H1 (cell line): ENCODE measurements around the gene TMCC1. TPM values are rescaled to one million over a fixed set of nuclear protein-coding genes. Genes with fewer than 3 reads are reported as not detected.

Experiments used
- CTCF ChIA-PET: fragments of 300-600 bp; sonication (Branson Sonifier 250); formaldehyde crosslinking; loops from one replicate; lab custom pipeline; 2021; ENCODE audit not compliant: partially characterized antibody; lab: Charles Lee
- POLR2A ChIA-PET: fragments of 300-600 bp; sonication (Branson Sonifier 250); formaldehyde crosslinking; loops from one replicate; lab custom pipeline; 2021; ENCODE audit warnings: inconsistent platforms; ENCODE audit not compliant: partially characterized antibody; lab: Charles Lee
- DNase-seq, 2 experiments: peaks; one replicate each; pipeline versions ENCODE4 v3.0.0 to v3.0.0-alpha.2; 2010 to 2022; ENCODE audit warnings: low spot score in 2 of 2, low read depth in 1 of 2, mixed read lengths in 1 of 2
- FAIRE-seq: peaks from 2 replicates; lab custom pipeline; 2011; peaks lifted over from hg19 to GRCh38; lab: Jason Lieb, UNC
- H2AFZ ChIP-seq: 2 replicates; pipeline ENCODE4 v1.8.1; 2012; ENCODE audit warnings: low read length, inconsistent platforms
- H2AK5ac ChIP-seq: 2 replicates; pipeline ENCODE4 v1.6.1; 2013; ENCODE audit warnings: low read depth, low read length
- H2BK120ac ChIP-seq: replicated peaks from 2 replicates; pipeline ENCODE3; 2013; ENCODE audit warnings: low read depth, low read length, inconsistent platforms
- H2BK12ac ChIP-seq: 2 replicates; pipeline ENCODE4 v1.6.1; 2013; ENCODE audit warnings: low read depth, low read length
- H2BK15ac ChIP-seq: 2 replicates; pipeline ENCODE4 v1.6.1; 2013; ENCODE audit warnings: low read length
- H2BK20ac ChIP-seq: 2 replicates; pipeline ENCODE4 v1.6.1; 2013; ENCODE audit warnings: low read length
- H2BK5ac ChIP-seq: 2 replicates; pipeline ENCODE4 v1.6.1; 2013; ENCODE audit warnings: low read depth, low read length
- H3K14ac ChIP-seq: 2 replicates; pipeline ENCODE4 v1.6.1; 2013; ENCODE audit warnings: inconsistent platforms; ENCODE audit not compliant: insufficient read length
- H3K18ac ChIP-seq: 2 replicates; pipeline ENCODE4 v1.6.1; 2013; ENCODE audit warnings: low read length; ENCODE audit errors: extremely low read depth
- H3K23ac ChIP-seq: 2 replicates; pipeline ENCODE4 v1.6.1; 2013; ENCODE audit warnings: inconsistent platforms; ENCODE audit not compliant: insufficient read length
- H3K23me2 ChIP-seq: 2 replicates; pipeline ENCODE4 v1.6.1; 2013; ENCODE audit warnings: low read depth, low read length
- H3K27ac ChIP-seq: 2 replicates; pipeline ENCODE4 v1.6.1; 2011; ENCODE audit warnings: low read depth, low read length, inconsistent platforms
- H3K27me3 ChIP-seq, 4 experiments: replicated peaks in 1 of 4; 1 replicate in 1 of 4; 2 replicates in 3 of 4; pipeline versions ENCODE4 v1.6.1 to v1.8.1; 2011 to 2013; ENCODE audit warnings: low read length in 3 of 4, mild to moderate bottlenecking in 3 of 4, inconsistent platforms in 2 of 4, mixed read lengths in 2 of 4, moderate library complexity in 1 of 4; ENCODE audit not compliant: control insufficient read depth in 3 of 4, insufficient read depth in 3 of 4; ENCODE audit errors: extremely low read depth in 1 of 4
- H3K36me3 ChIP-seq, 4 experiments: 2 replicates each; pipeline versions ENCODE4 v1.6.1 to v1.8.1; 2011 to 2013; ENCODE audit warnings: mild to moderate bottlenecking in 4 of 4, low read length in 3 of 4, moderate library complexity in 2 of 4, control low read depth in 1 of 4, inconsistent platforms in 1 of 4; ENCODE audit not compliant: insufficient read depth in 4 of 4, control insufficient read depth in 2 of 4
- H3K4ac ChIP-seq: replicated peaks from 2 replicates; pipeline ENCODE3; 2013; ENCODE audit warnings: low read length, low read depth, mixed read lengths, inconsistent platforms; ENCODE audit not compliant: insufficient read length
- H3K4me1 ChIP-seq, 4 experiments: replicated peaks in 1 of 4; 1 replicate in 1 of 4; 2 replicates in 3 of 4; pipeline versions ENCODE4 v1.6.1 to v1.8.1; 2011 to 2013; ENCODE audit warnings: low read length in 3 of 4, inconsistent platforms in 2 of 4, mixed read lengths in 1 of 4; ENCODE audit not compliant: insufficient read depth in 4 of 4, control insufficient read depth in 3 of 4
- H3K4me2 ChIP-seq, 2 experiments: 2 replicates each; pipeline versions ENCODE4 v1.6.1 to v1.8.1; 2011 to 2013; ENCODE audit warnings: low read depth in 2 of 2, low read length in 2 of 2, control low read depth in 1 of 2, inconsistent platforms in 1 of 2, mild to moderate bottlenecking in 1 of 2; ENCODE audit not compliant: insufficient read depth in 1 of 2
- H3K4me3 ChIP-seq, 4 experiments: fragments of 200-600, 300-600 bp in 1 of 4; sonication (generic), shearing (Covaris generic), sonication (Bioruptor Twin) in 1 of 4; 2 replicates each; pipeline versions ENCODE4 v1.5.1 to v1.8.1; 2011 to 2016; ENCODE audit warnings: low read length in 4 of 4, low read depth in 3 of 4, control low read depth in 2 of 4, inconsistent platforms in 2 of 4, mild to moderate bottlenecking in 2 of 4, mixed read lengths in 1 of 4, moderate library complexity in 1 of 4; ENCODE audit not compliant: insufficient read depth in 2 of 4; ENCODE audit errors: extremely low read depth in 1 of 4
- H3K56ac ChIP-seq: replicated peaks from 2 replicates; pipeline ENCODE3; 2013; ENCODE audit warnings: low read depth, mild to moderate bottlenecking, mixed read lengths, low read length, inconsistent platforms; ENCODE audit not compliant: insufficient read length
- H3K79me1 ChIP-seq: 2 replicates; pipeline ENCODE4 v1.6.1; 2013; ENCODE audit warnings: low read depth, low read length, control low read depth
- H3K79me2 ChIP-seq, 2 experiments: 2 replicates each; pipeline versions ENCODE4 v1.6.1 to v1.8.1; 2012 to 2013; ENCODE audit warnings: low read length in 2 of 2, mild to moderate bottlenecking in 2 of 2, inconsistent platforms in 1 of 2; ENCODE audit not compliant: insufficient read depth in 2 of 2, control insufficient read depth in 1 of 2
- H3K9ac ChIP-seq, 4 experiments: replicated peaks in 1 of 4; 1 replicate in 1 of 4; 2 replicates in 3 of 4; pipeline versions ENCODE4 v1.6.1 to v1.8.1; 2011 to 2013; ENCODE audit warnings: low read depth in 3 of 4, low read length in 3 of 4, control low read depth in 2 of 4, mild to moderate bottlenecking in 2 of 4, moderate library complexity in 2 of 4, inconsistent platforms in 1 of 4; ENCODE audit errors: extremely low read depth in 1 of 4
- H3K9me3 ChIP-seq, 2 experiments: 2 replicates each; pipeline versions ENCODE4 v1.6.1 to v1.8.1; 2012 to 2013; ENCODE audit warnings: mild to moderate bottlenecking in 2 of 2, moderate library complexity in 2 of 2, control low read depth in 1 of 2, inconsistent platforms in 1 of 2, low read depth in 1 of 2, low read length in 1 of 2, mixed read lengths in 1 of 2; ENCODE audit not compliant: insufficient read depth in 2 of 2
- H4K20me1 ChIP-seq, 2 experiments: replicated peaks in 1 of 2; 2 replicates each; pipeline versions ENCODE3 to v1.8.1; 2011 to 2013; ENCODE audit warnings: inconsistent platforms in 2 of 2, low read length in 2 of 2, mild to moderate bottlenecking in 1 of 2; ENCODE audit not compliant: insufficient read depth in 2 of 2, control insufficient read depth in 1 of 2
- H4K5ac ChIP-seq: 2 replicates; pipeline ENCODE4 v1.6.1; 2013; ENCODE audit warnings: low read length, low read depth, mixed read lengths, inconsistent platforms; ENCODE audit not compliant: insufficient read length
- H4K8ac ChIP-seq: 2 replicates; pipeline ENCODE4 v1.8.0; 2013; ENCODE audit warnings: mild to moderate bottlenecking, moderate library complexity, low read length, inconsistent platforms; ENCODE audit not compliant: insufficient read depth; ENCODE audit errors: extremely low read depth
- H4K91ac ChIP-seq: replicated peaks from 2 replicates; pipeline ENCODE3; 2013; ENCODE audit warnings: low read length, mixed read lengths, inconsistent platforms; ENCODE audit not compliant: insufficient read length
- RXRA ChIP-seq: IDR thresholded peaks from 2 replicates; pipeline ENCODE4 v1.6.1; 2011; ENCODE audit warnings: low read depth, mild to moderate bottlenecking, low read length, moderate library complexity; ENCODE audit not compliant: insufficient read depth
- WGBS, 2 experiments: shearing (Covaris generic) in 1 of 2; methylation state at CpG; one replicate each; pipeline versions ENCODE4 v1.1.6 to v1.1.7; 2013 to 2015; ENCODE audit warnings: low lambda C conversion rate in 2 of 2, mixed read lengths in 2 of 2, inconsistent platforms in 1 of 2, low coverage in 1 of 2, missing lambda C conversion rate in 1 of 2; ENCODE audit not compliant: insufficient replicate concordance in 2 of 2, insufficient coverage in 1 of 2, insufficient read length in 1 of 2; ENCODE audit errors: extremely low coverage in 1 of 2, missing lambda C conversion rate in 1 of 2; 5-methylcytosine and 5-hydroxymethylcytosine counted together
- polyA plus RNA-seq, 7 experiments: library from polyadenylated mRNA; depleted of rRNA in 3 of 7; stranded (reverse) in 5 of 7; unstranded in 2 of 7; fragments of >200 nt in 5 of 7; fragments of 200-250 nt in 2 of 7; gene quantifications; 1 replicate in 5 of 7; 2 replicates in 1 of 7; 4 replicates in 1 of 7; pipeline versions ENCODE4 v1.2.1 to v1.2.3, GENCODE V29; 2011 to 2013; ENCODE audit warnings: missing spikeins in 2 of 7, mixed read lengths in 2 of 7
- total RNA-seq: library from RNA; stranded (reverse); fragmentation: NEBNext Ultra II Directional; extraction: Animal tissue kit (Norgen Biotek cat#: 25700); gene quantifications from 2 replicates; pipeline ENCODE4 v1.2.1, GENCODE V29; 2021
- TF ChIP-seq, protein P1 (sequence below): IDR thresholded peaks from 2 replicates; pipeline ENCODE4 v1.6.1; 2012; ENCODE audit warnings: low read length, inconsistent platforms

TMCC1 gene
- total and polyA plus RNA-seq, 2 of the 8 experiments (the other 6 are each of a cell fraction or from before 2014, with no cell fraction given), result 10.4 to 27.1 TPM

DNA sequence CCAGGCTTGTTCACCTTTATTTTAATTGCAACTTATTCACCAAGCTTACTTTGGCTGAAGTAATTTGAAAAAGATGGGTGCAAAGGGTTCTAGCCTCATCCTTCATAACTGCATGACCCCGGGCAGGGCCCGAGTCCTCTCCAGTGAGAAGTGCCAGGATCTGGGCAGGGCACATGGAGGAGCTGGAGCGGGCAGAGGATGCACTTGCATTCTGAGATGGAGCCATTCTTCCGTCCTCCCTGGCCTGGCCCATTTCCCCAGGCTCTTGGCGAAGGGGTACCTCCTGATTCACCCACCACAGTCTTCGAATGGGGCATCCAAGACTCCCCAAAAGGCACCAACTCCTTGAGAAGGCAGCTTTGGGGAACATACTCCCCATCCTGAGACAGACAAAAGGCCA, 264.5 kb downstream of the TMCC1 start:
- Histone ChIP-seq H3K4me2 (no peak overlapping the region; a peak in 1 of 4 replicates), H4K91ac (no peak overlapping the region), H3K4me3 (no peak overlapping the region), H3K9ac (no peak overlapping the region), H2AK5ac (no peak overlapping the region), H3K56ac (no peak overlapping the region), H4K5ac (no peak overlapping the region), H2BK120ac (no peak overlapping the region), H3K14ac (no peak overlapping the region), H3K18ac (no peak overlapping the region), H3K27ac (no peak overlapping the region), H3K36me3 (no peaks in the 10 kb centered on the region), H2AFZ (no peak overlapping the region), H3K4ac (no peak overlapping the region), H3K23ac (no peak overlapping the region), H2BK5ac (no peak overlapping the region; the same call in 1 of the 2 replicates), H3K79me1 (no peaks in the 10 kb centered on the region), H4K8ac (no peak overlapping the region), H3K4me1 (peaks cover 3 to 9% (median 5%) of the 10 kb centered on the region in 4 experiments), H3K23me2 (peaks cover 7% of the 10 kb centered on the region), H3K79me2 (no peaks in the 10 kb centered on the region), H3K27me3 (no peaks in the 10 kb centered on the region), H2BK20ac (no peak overlapping the region), H2BK12ac (no peak overlapping the region), H2BK15ac (no peak overlapping the region), H3K9me3 (no peaks in the 10 kb centered on the region), H4K20me1 (no peaks in the 10 kb centered on the region)
- whole genome bisulfite sequencing, 2 experiments, result 84% methylated on average over 6 of the region's 6 CpGs; no CpG with 5 or more reads in 1 of the 2 experiments
- ChIA-PET CTCF (interaction anchor here (0.5 to 10.7 kb wide), 18 partner anchors 9 to 339 kb away, joined by 3 to 149 read pairs (median 5); partner anchors contain the start of gene RHO), POLR2A (interaction anchor here (1.1 to 1.7 kb wide), 4 partner anchors 10 to 200 kb away, joined by 3 to 5 read pairs (median 4); no protein-coding TSS in a partner anchor)
- no peak for TF ChIP-seq RXRA
- TF ChIP-seq, protein P1, sequence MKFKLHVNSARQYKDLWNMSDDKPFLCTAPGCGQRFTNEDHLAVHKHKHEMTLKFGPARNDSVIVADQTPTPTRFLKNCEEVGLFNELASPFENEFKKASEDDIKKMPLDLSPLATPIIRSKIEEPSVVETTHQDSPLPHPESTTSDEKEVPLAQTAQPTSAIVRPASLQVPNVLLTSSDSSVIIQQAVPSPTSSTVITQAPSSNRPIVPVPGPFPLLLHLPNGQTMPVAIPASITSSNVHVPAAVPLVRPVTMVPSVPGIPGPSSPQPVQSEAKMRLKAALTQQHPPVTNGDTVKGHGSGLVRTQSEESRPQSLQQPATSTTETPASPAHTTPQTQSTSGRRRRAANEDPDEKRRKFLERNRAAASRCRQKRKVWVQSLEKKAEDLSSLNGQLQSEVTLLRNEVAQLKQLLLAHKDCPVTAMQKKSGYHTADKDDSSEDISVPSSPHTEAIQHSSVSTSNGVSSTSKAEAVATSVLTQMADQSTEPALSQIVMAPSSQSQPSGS, result no peak
- no peak for FAIRE-seq
- no peak for DNase-seq
